HG03439 (cell line): ENCODE measurements around the gene WWTR1.

ENCODE experiments used
- ATAC-seq: cut with Tn5 transposase; IDR thresholded peaks from one replicate; pipeline ENCODE4 v1.9.1; 2021; ENCODE audit warnings: mild to moderate bottlenecking, moderate library complexity; ENCODE audit not compliant: unreplicated experiment

The WWTR1 gene

DNA sequence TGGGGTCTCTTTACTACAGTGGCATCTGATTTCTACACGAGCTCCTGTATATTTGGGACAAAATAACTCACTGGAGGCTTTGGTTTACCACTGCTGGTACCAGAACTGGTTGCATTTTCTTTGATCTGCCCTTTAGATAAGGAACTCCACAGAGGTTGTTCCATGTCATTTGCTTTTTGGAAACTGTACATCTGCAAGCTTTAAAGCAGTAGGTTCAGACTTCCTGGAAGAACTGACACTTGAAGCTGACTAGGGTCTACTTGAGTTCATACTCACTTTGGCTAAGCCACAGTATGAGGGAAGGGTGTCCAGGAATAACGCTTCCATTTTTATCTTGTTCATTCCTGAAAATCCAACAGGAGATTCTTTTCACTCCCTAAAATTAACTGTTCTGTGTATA, 86.4 kb downstream of the WWTR1 start:
- ATAC-seq: no peak

DNA sequence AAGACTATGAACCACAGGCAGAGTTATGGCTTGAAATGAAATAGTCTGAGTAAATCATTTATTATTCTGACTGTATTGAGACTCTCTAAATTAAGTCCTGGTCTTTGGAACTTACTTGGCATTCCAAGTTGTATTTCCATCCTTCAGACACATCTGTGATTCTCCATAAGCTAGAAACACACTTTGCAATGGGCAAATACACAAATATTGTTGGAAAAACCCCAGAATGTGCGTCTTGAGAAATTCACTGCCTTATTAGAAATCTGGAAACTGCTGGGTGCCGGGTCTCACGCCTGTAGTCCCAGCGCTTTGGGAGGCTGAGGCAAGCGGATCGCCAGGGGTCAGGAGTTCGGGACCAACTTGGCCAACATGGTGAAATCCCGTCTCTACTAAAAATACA, 87.8 kb downstream of the WWTR1 start:
- no peak for ATAC-seq

DNA sequence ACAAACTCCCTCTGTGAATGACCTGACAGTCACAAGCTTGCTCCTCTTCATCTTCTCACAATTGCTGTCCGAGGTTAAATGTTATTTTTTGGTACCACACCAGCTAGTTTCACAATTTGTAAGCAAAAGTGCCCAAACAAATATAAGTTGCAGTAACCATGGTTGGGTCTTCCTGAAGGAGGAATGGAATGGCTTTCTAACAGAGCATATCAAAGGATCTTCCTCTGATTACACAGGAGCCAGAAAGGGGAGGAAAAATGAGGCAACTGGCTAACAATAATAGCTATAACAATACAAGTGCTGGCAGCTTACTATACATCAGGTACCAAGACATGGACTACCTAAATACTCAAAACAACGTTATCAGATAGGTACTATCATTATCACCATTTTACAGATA, 90.4 kb downstream of the WWTR1 start:
- no peak for ATAC-seq

DNA sequence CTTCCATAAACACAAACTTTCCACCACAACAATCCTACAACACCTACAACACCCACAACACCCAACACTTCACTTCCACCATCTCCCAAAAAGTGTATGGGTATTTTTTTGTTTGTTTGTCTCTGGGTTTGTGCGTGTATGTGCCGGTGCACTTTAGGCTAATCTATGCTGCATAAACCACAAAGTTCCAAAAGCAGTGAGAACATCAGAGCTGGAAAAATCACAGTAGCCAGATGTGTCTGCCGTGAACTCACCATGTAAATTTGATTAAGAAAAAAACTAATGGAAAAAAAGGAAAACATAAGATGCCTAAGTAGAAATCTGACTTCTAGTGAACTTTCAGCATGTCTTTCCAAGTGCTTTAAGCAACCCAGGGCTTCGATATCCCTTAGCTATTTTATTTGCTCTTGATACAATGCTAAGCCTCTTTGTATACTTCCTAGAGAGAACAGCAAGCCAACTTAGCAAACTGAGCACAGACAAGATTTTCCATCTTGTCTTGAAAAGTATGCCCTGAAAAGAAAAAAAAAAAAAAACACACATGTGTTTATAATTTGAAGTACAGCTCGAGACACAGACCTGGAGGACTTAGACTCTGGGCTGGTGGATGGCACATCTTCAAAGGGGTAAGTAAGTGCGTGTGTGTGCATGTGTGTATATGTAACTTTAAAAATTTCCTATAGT, 91.4 kb downstream of the WWTR1 start:
- no peak for ATAC-seq

DNA sequence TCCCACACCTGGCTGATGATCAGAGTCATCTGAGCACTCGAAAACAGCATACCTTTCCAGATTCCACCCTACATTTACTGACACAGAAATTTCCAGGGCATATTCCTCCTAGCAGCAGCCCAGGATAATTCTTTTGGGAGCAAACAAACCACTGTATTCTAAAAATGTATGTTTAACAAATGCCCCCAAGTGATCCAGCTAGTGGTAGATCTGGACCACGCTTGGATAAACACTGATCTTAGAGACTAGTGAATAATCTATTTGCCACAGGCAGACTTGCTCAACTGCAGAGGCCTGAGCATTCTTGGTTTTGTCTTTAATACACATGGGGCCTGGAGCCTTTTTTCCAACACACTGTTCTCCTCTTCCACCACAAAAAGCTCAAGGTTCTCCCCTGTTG, 93.7 kb downstream of the WWTR1 start:
- no peak for ATAC-seq

DNA sequence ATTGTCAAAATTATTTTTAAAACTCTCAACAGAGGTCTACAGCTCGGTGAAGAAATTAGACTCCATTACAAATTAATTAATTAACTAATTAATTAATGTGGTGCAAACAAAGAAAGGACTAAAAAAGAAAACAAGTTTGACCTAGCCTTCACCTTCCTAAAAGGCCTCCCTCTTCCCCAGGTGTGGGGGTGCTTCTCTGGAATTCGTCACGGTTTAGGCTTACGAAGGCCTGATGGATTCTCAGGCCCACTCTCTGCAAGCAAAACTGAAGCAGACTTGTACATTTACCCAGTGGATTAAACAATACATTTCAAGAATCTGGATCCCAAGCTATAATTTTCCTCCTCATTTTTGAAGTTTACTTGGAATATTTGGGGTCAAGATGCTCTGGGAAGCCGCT, 94.7 kb downstream of the WWTR1 start:
- ATAC-seq: no peak

DNA sequence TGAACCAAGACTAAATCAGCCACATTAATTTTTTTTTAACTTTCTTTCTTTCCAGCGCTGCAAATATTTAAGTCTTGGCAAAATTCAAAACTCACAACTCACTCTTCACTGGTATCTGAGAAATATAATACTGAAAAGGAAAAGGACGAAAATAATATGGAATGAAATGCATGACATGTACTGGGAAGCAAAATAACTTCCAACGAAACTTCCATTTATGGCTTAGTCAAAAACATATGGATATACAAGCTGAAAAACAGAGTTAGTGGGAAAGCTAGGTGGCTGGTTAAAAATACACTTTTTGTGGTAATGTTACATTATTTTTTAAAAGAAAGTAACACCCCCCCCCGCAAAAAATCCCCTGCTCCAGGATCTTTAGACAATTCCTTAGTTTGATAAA, 97.2 kb downstream of the WWTR1 start:
- ATAC-seq: no peak

DNA sequence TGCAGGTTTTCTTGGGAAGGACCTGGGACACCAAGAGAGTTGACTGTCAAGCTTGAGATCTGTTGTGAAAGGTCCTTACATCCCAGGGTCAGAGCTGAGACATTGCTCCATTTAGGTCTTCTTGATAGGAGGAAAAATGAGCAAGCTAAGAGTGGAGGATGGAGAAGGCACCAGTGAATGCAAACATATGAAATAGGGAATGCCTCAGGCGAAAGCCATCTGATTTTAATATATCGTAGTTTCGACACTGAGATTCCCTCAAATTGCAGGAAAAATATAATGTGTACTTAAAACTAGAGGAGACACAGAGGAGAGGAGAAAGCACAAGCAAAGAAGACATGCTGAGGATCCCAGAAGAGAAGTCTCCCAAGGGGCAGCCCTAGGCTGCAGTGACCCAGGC, 97.8 kb downstream of the WWTR1 start:
- no peak for ATAC-seq

DNA sequence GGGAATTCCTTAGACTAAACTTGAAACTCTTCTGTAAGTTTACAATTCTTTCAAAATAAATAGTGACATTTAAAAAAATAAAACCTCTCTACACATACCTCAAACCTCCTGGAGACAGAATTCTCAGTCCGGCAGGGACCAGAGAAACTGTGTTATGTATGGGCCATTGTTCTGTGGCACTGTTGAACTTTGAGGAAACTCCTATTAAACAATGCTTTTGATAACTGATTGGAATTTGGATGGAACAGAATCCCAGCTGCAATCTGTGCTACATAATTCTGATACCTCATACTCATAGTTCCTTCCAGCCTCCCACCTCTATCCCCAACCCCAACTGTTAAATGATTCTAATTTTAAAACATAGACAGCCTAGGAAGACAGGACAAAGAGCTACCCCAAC, 98.3 kb downstream of the WWTR1 start:
- no peak for ATAC-seq

DNA sequence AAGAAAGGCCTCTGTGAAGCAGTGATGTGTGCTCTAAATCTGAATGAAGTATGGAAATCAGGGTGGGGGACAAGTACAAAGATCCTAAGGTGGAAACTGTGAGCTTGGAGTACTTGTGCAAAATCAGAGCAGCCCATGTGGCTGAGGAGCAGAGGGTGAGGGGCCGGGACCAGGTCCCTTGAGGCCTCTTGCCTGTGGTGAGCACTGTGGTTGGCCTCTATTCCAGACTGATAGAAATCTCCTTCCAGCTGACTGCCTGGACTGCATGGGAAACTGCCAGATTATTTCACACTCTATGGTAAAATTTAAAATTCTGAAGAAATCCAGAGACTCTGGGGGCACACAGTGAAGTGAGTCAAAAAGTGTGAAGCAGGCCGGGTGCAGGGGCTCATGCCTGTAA, 101.9 kb downstream of the WWTR1 start:
- no peak for ATAC-seq

DNA sequence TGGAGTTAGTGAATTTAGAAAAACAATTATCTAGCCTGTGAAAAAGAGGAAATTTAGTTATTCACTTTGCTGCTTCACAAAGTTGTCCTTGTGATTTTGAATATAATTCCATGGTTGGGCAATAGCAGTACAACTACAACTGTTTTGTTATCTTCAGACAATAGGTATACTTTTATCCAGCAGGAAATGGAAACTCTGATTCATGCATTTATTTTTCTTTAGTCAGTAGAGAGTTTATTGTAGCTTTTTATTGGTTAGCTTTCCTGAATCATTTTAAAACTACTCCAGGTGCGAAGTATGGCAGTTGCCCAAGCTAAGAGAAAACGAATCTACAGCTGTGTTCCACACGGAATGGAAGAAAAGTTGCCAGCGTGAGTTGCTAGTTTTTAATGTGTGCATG, 103.0 kb downstream of the WWTR1 start:
- ATAC-seq: no peak

DNA sequence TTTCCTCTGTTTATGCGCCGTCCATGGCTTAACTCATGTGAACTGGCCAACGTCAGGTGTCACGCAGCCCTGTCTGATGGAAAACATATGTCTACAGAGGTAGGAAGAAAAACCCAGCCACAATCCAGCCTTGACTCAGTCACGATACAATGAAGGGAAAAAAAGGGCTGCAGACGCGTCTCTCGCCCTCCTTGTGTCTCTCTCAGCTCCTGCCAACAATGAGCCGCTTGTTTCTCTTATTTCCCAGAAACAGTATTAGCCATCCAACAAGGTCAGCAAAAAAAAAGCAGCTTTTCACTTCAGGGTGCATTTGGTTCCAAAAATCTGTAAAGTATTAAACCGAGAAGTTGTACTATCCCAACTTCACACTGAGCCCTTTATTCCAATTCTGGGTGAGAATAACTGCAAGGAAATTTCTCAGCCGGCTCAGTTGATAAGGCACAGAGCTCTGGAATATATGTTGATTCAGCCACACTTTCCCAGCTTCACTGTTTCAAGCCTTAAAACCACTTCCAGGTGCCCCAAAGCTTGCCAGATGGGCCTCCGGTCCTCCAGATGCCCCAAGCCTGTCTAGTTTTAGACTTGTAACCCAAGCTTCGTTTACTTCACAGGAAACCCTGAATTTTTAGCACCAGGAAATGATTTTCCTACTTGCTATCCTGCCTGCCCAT, 103.9 kb downstream of the WWTR1 start:
- no peak for ATAC-seq

DNA sequence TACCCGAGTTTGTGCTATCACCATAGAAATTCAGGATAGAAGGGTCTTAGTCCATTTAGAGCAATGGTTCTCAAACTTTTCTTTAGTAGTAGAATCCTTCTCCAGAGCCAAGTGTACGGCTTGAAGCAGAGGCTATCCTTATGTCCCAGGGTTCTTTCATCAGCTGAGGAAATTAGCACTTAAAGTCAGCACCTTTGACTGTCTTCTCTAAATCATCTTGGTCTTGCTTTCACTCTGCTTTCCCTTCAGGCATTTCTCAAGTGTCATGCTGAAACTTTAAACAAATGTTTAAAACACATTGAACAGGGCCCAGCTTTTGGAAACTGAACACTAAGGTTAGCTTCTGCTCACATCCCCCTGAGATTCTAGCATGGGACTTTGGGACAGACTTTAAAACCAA, 105.1 kb downstream of the WWTR1 start:
- no peak for ATAC-seq

DNA sequence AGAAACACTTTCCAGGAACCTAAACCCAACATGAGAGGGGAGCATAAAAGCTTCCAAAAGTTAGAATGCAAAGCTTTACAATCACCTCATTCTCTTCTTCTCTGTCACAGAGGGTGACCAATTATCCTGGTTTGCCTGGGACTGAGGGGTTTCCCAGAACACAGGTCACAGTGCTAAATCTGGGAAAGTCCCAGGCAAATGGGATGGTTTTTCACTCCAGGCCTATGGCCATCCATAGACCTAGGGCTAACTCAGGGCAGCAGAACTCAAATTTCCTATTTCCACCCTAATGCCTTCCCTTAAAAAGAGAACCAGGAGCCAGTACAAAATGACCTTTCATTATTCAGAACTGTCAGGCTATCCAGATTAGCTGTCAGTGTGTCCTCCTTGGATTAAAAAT, 106.3 kb downstream of the WWTR1 start:
- ATAC-seq: no peak

DNA sequence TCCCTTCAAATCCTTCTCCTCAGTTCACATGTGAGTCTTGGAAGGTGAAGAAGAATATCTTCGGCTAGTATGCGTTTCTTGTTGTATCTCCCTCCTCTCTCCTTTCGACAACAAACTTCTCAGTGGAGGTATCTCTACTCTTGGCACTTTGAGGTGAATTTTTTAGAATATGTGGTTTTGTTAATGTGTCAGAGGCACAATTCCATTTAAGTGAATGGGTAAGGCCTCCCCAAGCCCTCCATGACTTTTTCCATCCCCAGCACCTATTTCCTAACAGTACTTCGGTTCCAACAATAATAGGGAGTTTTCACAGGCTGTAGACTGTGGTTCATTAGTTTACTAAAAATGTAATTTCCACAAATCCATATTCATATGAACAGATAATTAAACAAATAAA, 109.2 kb downstream of the WWTR1 start:
- ATAC-seq: no peak

DNA sequence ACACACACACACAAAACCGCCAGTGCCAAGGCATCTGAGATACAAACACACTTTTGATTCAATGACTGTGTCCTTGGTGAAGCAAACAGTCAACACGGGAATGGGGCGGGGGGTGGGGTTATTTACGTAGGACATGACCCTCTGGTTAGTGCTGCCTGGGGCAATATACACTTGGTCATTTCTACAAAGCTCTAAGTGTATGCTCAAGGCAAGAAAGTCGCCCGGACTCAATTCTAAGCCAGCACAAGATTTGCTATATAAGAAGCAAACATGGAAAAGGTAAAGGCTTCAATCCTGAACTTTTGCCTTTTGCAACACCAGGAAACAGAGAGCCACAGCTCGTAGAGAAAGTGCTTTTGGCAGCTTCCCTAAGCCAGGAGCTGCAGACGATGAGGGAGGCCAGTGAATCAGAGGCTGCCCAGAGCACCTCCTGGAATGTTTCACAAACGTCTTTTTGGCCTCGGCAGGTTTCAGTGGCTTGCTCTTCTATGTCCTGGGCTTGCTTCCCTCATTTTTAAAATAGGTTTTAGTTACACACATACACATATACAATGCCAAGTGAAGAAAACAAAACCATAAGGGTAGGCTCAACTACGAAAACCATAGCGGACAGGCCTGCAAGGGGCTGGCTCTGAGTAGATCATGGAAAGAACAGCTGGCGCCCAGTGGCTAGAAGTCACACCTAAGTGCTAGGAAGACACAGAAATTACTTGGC, 109.7 kb downstream of the WWTR1 start:
- no peak for ATAC-seq

DNA sequence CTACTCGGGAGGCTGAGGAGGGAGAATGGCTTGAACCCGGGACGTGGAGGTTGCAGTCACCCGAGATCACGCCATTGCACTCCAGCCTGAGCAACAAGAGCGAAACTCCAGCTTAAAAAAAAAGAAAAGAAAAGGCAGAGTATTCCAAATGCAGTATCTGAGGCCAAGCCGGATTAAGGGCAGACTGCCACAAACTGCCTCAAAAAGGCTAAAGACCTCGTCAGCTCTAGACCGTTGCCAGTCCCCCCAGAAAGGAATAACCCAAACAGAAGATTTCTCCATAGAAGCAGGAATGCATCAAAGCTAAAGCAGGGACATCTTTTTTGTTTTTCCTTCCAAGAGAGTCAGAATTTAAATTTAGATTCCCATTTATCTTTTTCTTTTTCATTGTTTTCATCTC, 110.4 kb downstream of the WWTR1 start:
- no peak for ATAC-seq

DNA sequence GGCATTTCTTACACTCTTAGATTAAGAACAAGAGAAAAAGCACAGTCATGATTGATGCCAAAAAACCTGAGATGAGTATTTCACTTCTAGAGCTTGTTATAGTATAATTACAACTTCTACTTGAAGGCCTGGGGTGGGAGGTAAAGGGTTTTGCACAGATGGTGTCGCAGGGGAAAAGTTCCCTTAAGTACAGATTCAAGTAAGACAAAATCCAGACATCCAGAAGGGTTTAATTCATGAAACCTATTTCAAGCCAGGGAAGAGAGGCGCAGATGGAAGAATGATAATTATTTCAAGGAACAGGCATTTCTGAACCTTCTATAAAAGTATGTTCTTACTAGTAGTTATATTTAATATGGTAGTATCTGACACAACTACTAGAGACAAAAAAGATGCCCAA, 112.8 kb downstream of the WWTR1 start:
- no peak for ATAC-seq

DNA sequence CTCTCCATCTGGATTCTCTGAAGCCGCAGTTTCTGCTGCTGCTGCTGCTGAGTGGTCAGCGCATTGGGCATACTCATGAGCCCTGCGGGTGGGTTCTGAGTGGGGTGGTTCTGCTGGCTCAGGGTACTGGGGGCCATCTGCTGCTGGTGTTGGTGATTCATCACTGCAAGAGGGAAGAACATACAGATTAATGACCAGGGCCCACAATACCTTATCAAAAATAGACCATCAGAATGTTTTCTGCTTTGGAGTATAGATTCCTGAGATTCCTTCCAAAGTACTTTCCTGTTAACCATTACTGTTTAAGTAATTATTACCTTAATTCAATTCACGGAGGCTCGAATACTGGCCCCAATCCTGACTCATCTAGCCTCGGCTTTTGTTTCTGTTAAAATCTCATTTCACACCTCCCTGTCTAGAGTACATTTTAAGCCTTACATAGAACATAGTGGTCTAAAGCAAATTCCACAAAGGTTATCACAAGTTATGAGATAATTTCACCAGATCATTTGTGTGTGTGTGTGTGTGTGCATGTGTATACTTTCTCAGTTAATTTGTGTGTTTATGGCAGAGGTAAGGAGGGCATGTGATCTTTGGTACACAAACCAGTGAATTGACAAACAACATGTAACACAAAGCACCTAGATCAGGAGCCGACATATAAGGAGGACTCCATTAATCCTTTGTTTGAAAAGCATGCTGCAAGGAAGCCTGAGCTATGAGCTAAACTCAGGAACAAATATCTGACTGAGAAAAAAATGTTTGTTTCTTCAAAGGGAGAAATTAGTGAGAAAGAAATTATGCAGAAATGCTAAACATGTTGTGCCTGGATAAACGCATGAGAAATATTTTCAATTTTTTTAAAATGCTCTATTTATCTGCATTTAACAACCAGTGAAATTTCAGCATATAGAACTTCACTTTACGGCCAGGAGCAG, 115.2 kb downstream of the WWTR1 start:
- ATAC-seq: no peak

DNA sequence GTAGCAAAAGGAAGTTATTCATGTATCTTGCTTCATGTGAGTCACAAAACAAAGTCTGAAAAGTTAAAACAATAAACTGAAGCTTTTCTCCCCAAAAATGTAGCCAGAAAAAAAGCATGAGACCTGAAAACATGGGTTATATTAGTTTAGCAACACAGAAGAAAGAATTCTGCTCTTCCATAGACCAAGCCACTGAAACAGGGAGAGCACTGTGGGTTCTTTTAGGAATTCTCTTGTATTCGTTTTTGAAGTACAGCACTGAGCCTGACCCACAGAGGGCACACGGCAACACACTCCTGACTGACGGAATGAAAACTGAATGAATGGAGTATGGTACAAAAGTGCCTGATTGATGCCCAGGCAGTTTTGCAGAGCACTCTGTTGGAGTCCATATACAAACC, 116.7 kb downstream of the WWTR1 start:
- no peak for ATAC-seq

DNA sequence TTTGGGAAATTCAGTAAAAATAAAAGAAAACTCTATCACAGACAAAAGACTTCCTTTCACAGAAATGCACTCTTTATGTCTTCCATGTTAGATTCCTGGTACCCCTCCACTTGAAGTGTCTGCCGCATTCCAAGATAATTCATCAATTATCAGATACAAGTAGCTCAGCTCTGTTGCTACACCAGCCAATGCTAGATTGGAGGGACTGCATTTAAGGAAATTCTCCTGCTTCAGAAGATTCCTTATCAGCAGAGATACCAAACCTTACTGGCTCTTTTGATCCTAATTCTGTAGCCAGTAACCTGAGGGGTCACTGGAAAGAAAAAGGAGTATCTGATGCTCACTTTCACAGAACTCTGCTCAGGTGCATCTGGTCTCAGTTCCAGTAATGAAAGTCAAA, 119.5 kb downstream of the WWTR1 start:
- ATAC-seq: no peak
